ENCODE measurements around the gene SERPINB6. TPM values are rescaled to one million over a fixed set of nuclear protein-coding genes. Genes with fewer than 3 reads are reported as not detected.
A peak's percentile ranks its signal among the peaks of the same experiment; 100 is the strongest.

Gene SERPINB6
- total and polyA plus RNA-seq, 9 of the 15 experiments (the other 6 are each of a cell fraction or from before 2014, with no cell fraction given) = 86.6 to 211 (median 143) TPM

DNA sequence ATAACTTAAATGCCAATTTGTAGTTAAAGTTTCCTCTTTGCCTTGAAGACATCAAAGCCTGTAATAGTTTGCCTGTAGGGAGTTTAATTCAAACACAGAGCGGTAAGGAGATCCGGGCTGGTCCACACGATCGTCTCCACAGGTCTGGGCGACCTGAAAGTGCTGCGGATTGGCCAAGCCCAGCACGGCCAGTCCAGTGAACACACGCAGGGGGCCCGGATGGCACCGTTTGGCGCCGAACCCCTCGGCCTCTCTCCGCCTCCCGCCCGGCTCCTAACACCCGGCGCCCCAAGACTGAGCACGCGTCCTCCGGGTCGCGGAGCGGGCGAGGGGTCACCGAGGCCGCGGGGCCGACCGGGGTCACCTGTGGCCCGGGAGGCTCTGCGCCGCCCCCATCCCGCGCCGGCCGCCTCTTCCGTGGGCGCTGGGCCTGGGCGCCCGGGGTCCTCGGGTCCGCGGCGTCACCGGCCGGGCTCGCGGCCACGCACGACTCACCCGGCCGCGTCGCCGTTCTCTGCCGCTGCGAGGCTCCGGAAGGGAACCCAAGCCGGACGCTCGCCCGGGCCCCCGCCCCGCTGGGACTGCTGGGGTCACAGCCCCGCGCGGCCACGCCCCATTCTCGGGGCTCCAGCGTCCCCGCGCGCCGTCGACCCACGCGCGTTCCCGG lies 481 bp downstream of the SERPINB6 start (continued):
- TF ChIP-seq JUN (IDR thresholded peaks at IDR 0.05; ENCODE audit: borderline replicate concordance, low read depth, low read length) (no peak), JUN (CRISPR knock-in tag; IDR thresholded peaks at IDR 0.05; ENCODE audit: borderline replicate concordance) (no peak), ZEB2 (IDR thresholded peaks at IDR 0.05) (no peak), HOXB6 (CRISPR knock-in tag; IDR thresholded peaks at IDR 0.05; ENCODE audit: borderline replicate concordance) (no peak), ZNF766 (CRISPR knock-in tag; conservative IDR thresholded peaks at IDR 0.05) (no peak), RAD21 (CRISPR knock-in tag; conservative IDR thresholded peaks at IDR 0.05 in 1 of 2, IDR thresholded peaks at IDR 0.05 in 1 of 2) (no peak), POLR3A (IDR thresholded peaks at IDR 0.05; ENCODE audit: borderline replicate concordance, extremely low read depth, insufficient read depth, insufficient read length) (no peak), ZNF133 (CRISPR knock-in tag; IDR thresholded peaks at IDR 0.05) (no peak), FIP1L1 (IDR thresholded peaks at IDR 0.05; ENCODE audit: low read depth, low read length, poor library complexity, severe bottlenecking) (no peak), PRPF4 (IDR thresholded peaks at IDR 0.05; ENCODE audit: insufficient read depth, low read depth, low read length, poor library complexity, severe bottlenecking) (no peak), NCOA4 (IDR thresholded peaks at IDR 0.05; ENCODE audit: partially characterized antibody) (no peak), SMAD3 (CRISPR knock-in tag; conservative IDR thresholded peaks at IDR 0.05) (no peak), KHSRP (IDR thresholded peaks at IDR 0.05) (no peak), IFI16 (CRISPR knock-in tag; IDR thresholded peaks at IDR 0.05) (no peak), TFAM (CRISPR knock-in tag; conservative IDR thresholded peaks at IDR 0.05) (no peak), ZFPM2 (CRISPR knock-in tag; IDR thresholded peaks at IDR 0.05) (no peak)
- TF ChIP-seq, protein P1, sequence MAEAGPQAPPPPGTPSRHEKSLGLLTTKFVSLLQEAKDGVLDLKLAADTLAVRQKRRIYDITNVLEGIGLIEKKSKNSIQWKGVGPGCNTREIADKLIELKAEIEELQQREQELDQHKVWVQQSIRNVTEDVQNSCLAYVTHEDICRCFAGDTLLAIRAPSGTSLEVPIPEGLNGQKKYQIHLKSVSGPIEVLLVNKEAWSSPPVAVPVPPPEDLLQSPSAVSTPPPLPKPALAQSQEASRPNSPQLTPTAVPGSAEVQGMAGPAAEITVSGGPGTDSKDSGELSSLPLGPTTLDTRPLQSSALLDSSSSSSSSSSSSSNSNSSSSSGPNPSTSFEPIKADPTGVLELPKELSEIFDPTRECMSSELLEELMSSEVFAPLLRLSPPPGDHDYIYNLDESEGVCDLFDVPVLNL (CRISPR knock-in tag; IDR thresholded peaks at IDR 0.05; ENCODE audit: low read depth) = no peak
- TF ChIP-seq, protein P2, sequence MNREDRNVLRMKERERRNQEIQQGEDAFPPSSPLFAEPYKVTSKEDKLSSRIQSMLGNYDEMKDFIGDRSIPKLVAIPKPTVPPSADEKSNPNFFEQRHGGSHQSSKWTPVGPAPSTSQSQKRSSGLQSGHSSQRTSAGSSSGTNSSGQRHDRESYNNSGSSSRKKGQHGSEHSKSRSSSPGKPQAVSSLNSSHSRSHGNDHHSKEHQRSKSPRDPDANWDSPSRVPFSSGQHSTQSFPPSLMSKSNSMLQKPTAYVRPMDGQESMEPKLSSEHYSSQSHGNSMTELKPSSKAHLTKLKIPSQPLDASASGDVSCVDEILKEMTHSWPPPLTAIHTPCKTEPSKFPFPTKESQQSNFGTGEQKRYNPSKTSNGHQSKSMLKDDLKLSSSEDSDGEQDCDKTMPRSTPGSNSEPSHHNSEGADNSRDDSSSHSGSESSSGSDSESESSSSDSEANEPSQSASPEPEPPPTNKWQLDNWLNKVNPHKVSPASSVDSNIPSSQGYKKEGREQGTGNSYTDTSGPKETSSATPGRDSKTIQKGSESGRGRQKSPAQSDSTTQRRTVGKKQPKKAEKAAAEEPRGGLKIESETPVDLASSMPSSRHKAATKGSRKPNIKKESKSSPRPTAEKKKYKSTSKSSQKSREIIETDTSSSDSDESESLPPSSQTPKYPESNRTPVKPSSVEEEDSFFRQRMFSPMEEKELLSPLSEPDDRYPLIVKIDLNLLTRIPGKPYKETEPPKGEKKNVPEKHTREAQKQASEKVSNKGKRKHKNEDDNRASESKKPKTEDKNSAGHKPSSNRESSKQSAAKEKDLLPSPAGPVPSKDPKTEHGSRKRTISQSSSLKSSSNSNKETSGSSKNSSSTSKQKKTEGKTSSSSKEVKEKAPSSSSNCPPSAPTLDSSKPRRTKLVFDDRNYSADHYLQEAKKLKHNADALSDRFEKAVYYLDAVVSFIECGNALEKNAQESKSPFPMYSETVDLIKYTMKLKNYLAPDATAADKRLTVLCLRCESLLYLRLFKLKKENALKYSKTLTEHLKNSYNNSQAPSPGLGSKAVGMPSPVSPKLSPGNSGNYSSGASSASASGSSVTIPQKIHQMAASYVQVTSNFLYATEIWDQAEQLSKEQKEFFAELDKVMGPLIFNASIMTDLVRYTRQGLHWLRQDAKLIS (CRISPR knock-in tag; IDR thresholded peaks at IDR 0.05) = no peak
- TF ChIP-seq, protein P3, sequence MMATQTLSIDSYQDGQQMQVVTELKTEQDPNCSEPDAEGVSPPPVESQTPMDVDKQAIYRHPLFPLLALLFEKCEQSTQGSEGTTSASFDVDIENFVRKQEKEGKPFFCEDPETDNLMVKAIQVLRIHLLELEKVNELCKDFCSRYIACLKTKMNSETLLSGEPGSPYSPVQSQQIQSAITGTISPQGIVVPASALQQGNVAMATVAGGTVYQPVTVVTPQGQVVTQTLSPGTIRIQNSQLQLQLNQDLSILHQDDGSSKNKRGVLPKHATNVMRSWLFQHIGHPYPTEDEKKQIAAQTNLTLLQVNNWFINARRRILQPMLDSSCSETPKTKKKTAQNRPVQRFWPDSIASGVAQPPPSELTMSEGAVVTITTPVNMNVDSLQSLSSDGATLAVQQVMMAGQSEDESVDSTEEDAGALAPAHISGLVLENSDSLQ (IDR thresholded peaks at IDR 0.05) = 0 out of 2 replicates have a peak, but pooled peaks have one; percentile 4
- TF ChIP-seq, protein P4, sequence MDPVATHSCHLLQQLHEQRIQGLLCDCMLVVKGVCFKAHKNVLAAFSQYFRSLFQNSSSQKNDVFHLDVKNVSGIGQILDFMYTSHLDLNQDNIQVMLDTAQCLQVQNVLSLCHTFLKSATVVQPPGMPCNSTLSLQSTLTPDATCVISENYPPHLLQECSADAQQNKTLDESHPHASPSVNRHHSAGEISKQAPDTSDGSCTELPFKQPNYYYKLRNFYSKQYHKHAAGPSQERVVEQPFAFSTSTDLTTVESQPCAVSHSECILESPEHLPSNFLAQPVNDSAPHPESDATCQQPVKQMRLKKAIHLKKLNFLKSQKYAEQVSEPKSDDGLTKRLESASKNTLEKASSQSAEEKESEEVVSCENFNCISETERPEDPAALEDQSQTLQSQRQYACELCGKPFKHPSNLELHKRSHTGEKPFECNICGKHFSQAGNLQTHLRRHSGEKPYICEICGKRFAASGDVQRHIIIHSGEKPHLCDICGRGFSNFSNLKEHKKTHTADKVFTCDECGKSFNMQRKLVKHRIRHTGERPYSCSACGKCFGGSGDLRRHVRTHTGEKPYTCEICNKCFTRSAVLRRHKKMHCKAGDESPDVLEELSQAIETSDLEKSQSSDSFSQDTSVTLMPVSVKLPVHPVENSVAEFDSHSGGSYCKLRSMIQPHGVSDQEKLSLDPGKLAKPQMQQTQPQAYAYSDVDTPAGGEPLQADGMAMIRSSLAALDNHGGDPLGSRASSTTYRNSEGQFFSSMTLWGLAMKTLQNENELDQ (CRISPR knock-in tag; IDR thresholded peaks at IDR 0.05; ENCODE audit: borderline replicate concordance) = no peak

Measured in K562 (cell line).